IMR-90 (cell line): ENCODE results near the gene RUNX3. TPM values are rescaled to one million over a fixed set of nuclear protein-coding genes. Genes with fewer than 3 reads are reported as not detected.

Experiments
- ATAC-seq: fragments of 200-7000 bp; cut with Tn5 transposase; 2 replicates; pipeline ENCODE4 v1.9.1; 2020; ENCODE audit warnings: low read depth, mild to moderate bottlenecking, moderate library complexity
- BruUV-seq: library from RNA; stranded (reverse); fragments of 400-500 nt; replicated peaks from 2 replicates; lab custom pipeline; 2021; lab: Mats Ljungman, UMichigan
- CTCF ChIA-PET: fragments of 300-600 bp; formaldehyde crosslinking; extraction: SDS; loops from one replicate; lab custom pipeline; 2021; ENCODE audit warnings: antibody characterized with exemption; lab: Yijun Ruan, JAX
- POLR2A ChIA-PET: fragments of 300-600 bp; sonication (Branson Sonifier 250); formaldehyde crosslinking; loops from one replicate; lab custom pipeline; 2022; ENCODE audit warnings: antibody characterized with exemption; ENCODE audit not compliant: unreplicated experiment; lab: Charles Lee
- DNase-seq: peaks from one replicate; pipeline ENCODE4 v3.0.0; 2013
- H2AFZ ChIP-seq: replicated peaks from 2 replicates; pipeline ENCODE3; 2013; ENCODE audit warnings: low read length, mild to moderate bottlenecking; ENCODE audit not compliant: poor library complexity
- H2AK5ac ChIP-seq: 2 replicates; pipeline ENCODE4 v1.6.1; 2013; ENCODE audit warnings: low read depth, low read length, inconsistent platforms
- H2AK9ac ChIP-seq: replicated peaks from 2 replicates; pipeline ENCODE3; 2013; ENCODE audit warnings: mild to moderate bottlenecking, low read depth, low read length, moderate library complexity; ENCODE audit not compliant: poor library complexity
- H2BK120ac ChIP-seq: 2 replicates; pipeline ENCODE4 v1.6.1; 2013; ENCODE audit warnings: low read depth, low read length, inconsistent platforms
- H2BK15ac ChIP-seq: 3 replicates; pipeline ENCODE4 v1.6.1; 2013; ENCODE audit warnings: low read depth, low read length, inconsistent platforms
- H2BK20ac ChIP-seq: 2 replicates; pipeline ENCODE4 v1.6.1; 2013; ENCODE audit warnings: low read depth, mild to moderate bottlenecking, inconsistent platforms, low read length, moderate library complexity
- H2BK5ac ChIP-seq: 2 replicates; pipeline ENCODE4 v1.6.1; 2013; ENCODE audit warnings: mild to moderate bottlenecking, low read depth, low read length, inconsistent platforms; ENCODE audit not compliant: poor library complexity, severe bottlenecking
- H3K14ac ChIP-seq: replicated peaks from 2 replicates; pipeline ENCODE4 v1.6.1; 2013; ENCODE audit warnings: low read depth, low read length, inconsistent platforms
- H3K18ac ChIP-seq: 2 replicates; pipeline ENCODE4 v1.6.1; 2013; ENCODE audit warnings: low read depth, low read length, control low read depth
- H3K23ac ChIP-seq: 2 replicates; pipeline ENCODE4 v1.6.1; 2013; ENCODE audit warnings: low read depth, low read length, inconsistent platforms
- H3K27ac ChIP-seq: 2 replicates; pipeline ENCODE4 v1.5.1; 2013; ENCODE audit warnings: mild to moderate bottlenecking, control low read depth, low read length; ENCODE audit not compliant: insufficient read depth
- H3K27me3 ChIP-seq: 2 replicates; pipeline ENCODE4 v1.6.1; 2013; ENCODE audit warnings: low read length; ENCODE audit not compliant: control insufficient read depth, insufficient read depth
- H3K36me3 ChIP-seq: 2 replicates; pipeline ENCODE4 v1.6.1; 2013; ENCODE audit warnings: low read length, mixed read lengths; ENCODE audit not compliant: control insufficient read depth, insufficient read depth
- H3K4ac ChIP-seq: 2 replicates; pipeline ENCODE4 v1.6.1; 2013; ENCODE audit warnings: low read depth, low read length, inconsistent platforms
- H3K4me1 ChIP-seq: 2 replicates; pipeline ENCODE4 v1.6.1; 2013; ENCODE audit warnings: low read length, mixed read lengths; ENCODE audit not compliant: control insufficient read depth, insufficient read depth
- H3K4me2 ChIP-seq: 2 replicates; pipeline ENCODE4 v1.6.1; 2013; ENCODE audit warnings: low read depth, mild to moderate bottlenecking, control low read depth, low read length, moderate library complexity
- H3K4me3 ChIP-seq: 2 replicates; pipeline ENCODE4 v1.5.1; 2013; ENCODE audit warnings: low read depth, mild to moderate bottlenecking, control low read depth, low read length, moderate library complexity; ENCODE audit not compliant: insufficient read depth
- H3K56ac ChIP-seq: 2 replicates; pipeline ENCODE4 v1.6.1; 2013; ENCODE audit warnings: low read length, inconsistent platforms; ENCODE audit not compliant: insufficient read depth; ENCODE audit errors: extremely low read depth
- H3K79me1 ChIP-seq, 2 experiments: 2 replicates each; pipeline ENCODE4 v1.6.1; 2013; ENCODE audit warnings: low read length in 2 of 2, inconsistent platforms in 1 of 2, low read depth in 1 of 2
- H3K9ac ChIP-seq: 2 replicates; pipeline ENCODE4 v1.6.1; 2013; ENCODE audit warnings: low read depth, low read length, control low read depth
- H3K9me1 ChIP-seq: 2 replicates; pipeline ENCODE4 v1.6.1; 2013; ENCODE audit warnings: low read length, inconsistent platforms; ENCODE audit not compliant: insufficient read depth
- H3K9me3 ChIP-seq: 2 replicates; pipeline ENCODE4 v1.6.1; 2013; ENCODE audit warnings: low read length; ENCODE audit not compliant: control insufficient read depth, insufficient read depth
- H4K20me1 ChIP-seq: 2 replicates; pipeline ENCODE4 v1.6.1; 2013; ENCODE audit warnings: low read length, inconsistent platforms; ENCODE audit not compliant: insufficient read depth
- H4K5ac ChIP-seq: 2 replicates; pipeline ENCODE4 v1.6.1; 2013; ENCODE audit warnings: mild to moderate bottlenecking, low read depth, low read length, control low read depth
- H4K8ac ChIP-seq, 2 experiments: 2 replicates each; pipeline ENCODE4 v1.6.1; 2013; ENCODE audit warnings: low read depth in 2 of 2, low read length in 2 of 2, control low read depth in 1 of 2, inconsistent platforms in 1 of 2
- H4K91ac ChIP-seq: 2 replicates; pipeline ENCODE4 v1.6.1; 2013; ENCODE audit warnings: low read depth, low read length, inconsistent platforms; ENCODE audit not compliant: insufficient read depth
- BHLHE40 ChIP-seq: fragments of 150-350 bp; IDR thresholded peaks from 2 replicates; pipeline ENCODE4 v1.6.1; 2016; ENCODE audit warnings: mild to moderate bottlenecking, low read depth, low read length
- CEBPB ChIP-seq: IDR thresholded peaks from 2 replicates; pipeline ENCODE4 v1.6.1; 2012; ENCODE audit warnings: low read depth, low read length, improper control_type of control experiment
- CHD1 ChIP-seq: IDR thresholded peaks from 2 replicates; pipeline ENCODE4 v1.6.1; 2012; ENCODE audit warnings: low read depth, low read length, improper control_type of control experiment
- ELK1 ChIP-seq: fragments of 150-350 bp; IDR thresholded peaks from 2 replicates; pipeline ENCODE4 v1.6.1; 2016; ENCODE audit warnings: low read depth, mild to moderate bottlenecking, low read length, moderate library complexity, borderline replicate concordance
- FOS ChIP-seq: fragments of 150-350 bp; IDR thresholded peaks from 2 replicates; pipeline ENCODE4 v1.6.1; 2016; ENCODE audit warnings: low read depth, low read length
- MAFK ChIP-seq: IDR thresholded peaks from 2 replicates; pipeline ENCODE4 v1.6.1; 2012; ENCODE audit warnings: low read depth, low read length, improper control_type of control experiment
- MAZ ChIP-seq: IDR thresholded peaks from 2 replicates; pipeline ENCODE4 v1.6.1; 2012; ENCODE audit warnings: low read depth, mild to moderate bottlenecking, low read length, improper control_type of control experiment, moderate library complexity, borderline replicate concordance
- MXI1 ChIP-seq: IDR thresholded peaks from 2 replicates; pipeline ENCODE4 v1.6.1; 2012; ENCODE audit warnings: low read depth, mild to moderate bottlenecking, low read length, moderate library complexity, borderline replicate concordance
- NFE2L2 ChIP-seq: fragments of 150-350 bp; IDR thresholded peaks from 2 replicates; pipeline ENCODE4 v1.6.1; 2016; ENCODE audit warnings: low read depth, mild to moderate bottlenecking, low read length
- POLR2A ChIP-seq: IDR thresholded peaks from 2 replicates; pipeline ENCODE4 v1.6.1; 2012; ENCODE audit warnings: mild to moderate bottlenecking, low read depth, low read length
- RAD21 ChIP-seq: IDR thresholded peaks from 2 replicates; pipeline ENCODE4 v1.6.1; 2012; ENCODE audit warnings: low read length, improper control_type of control experiment
- RCOR1 ChIP-seq: IDR thresholded peaks from 2 replicates; pipeline ENCODE4 v1.6.1; 2012; ENCODE audit warnings: mild to moderate bottlenecking, low read length, improper control_type of control experiment; ENCODE audit not compliant: insufficient replicate concordance
- RFX5 ChIP-seq: IDR thresholded peaks from 2 replicates; pipeline ENCODE4 v1.8.0; 2012; ENCODE audit warnings: low read depth, mild to moderate bottlenecking, low read length, moderate library complexity
- SMC3 ChIP-seq: fragments of 150-350 bp; IDR thresholded peaks from 2 replicates; pipeline ENCODE4 v1.6.1; 2016; ENCODE audit warnings: low read depth, mild to moderate bottlenecking, antibody characterized with exemption, low read length, moderate library complexity
- USF2 ChIP-seq: fragments of 150-350 bp; IDR thresholded peaks from 2 replicates; pipeline ENCODE4 v1.6.1; 2017; ENCODE audit warnings: mild to moderate bottlenecking, antibody characterized with exemption, low read length, low read depth
- WGBS, 2 experiments: methylation state at CpG; one replicate each; pipeline versions ENCODE4 v1.1.5 to v1.1.7; 2013; ENCODE audit warnings: missing lambda C conversion rate in 2 of 2; ENCODE audit not compliant: insufficient read length in 1 of 2; ENCODE audit errors: extremely low coverage in 2 of 2; 5-methylcytosine and 5-hydroxymethylcytosine counted together
- dilution Hi-C: fragments of 300-500 bp; cut with HindIII; formaldehyde crosslinking; loops from one replicate; pipeline ENCODE4 v1.14.3; 2018; ENCODE audit warnings: low sequenced_read_pairs; ENCODE audit not compliant: unreplicated experiment
- in situ Hi-C: fragments of 300-500 bp; cut with MboI; formaldehyde crosslinking; loops from 3 replicates; pipeline ENCODE4 v1.14.3; 2019; ENCODE audit warnings: low sequenced_read_pairs, inconsistent platforms, mixed read lengths
- intact Hi-C: fragments of 100-400 bp; cut with micrococcal nuclease; formaldehyde crosslinking; loops from 2 replicates; pipeline ENCODE4 v1.10.0; 2022
- polyA plus RNA-seq, 3 experiments: library from polyadenylated mRNA; depleted of rRNA; stranded (reverse); fragments of >200 nt; gene quantifications; 2 replicates each; pipeline ENCODE4 v1.2.3, GENCODE V29; 2012; ENCODE audit warnings: low replicate concordance in 1 of 3
- total RNA-seq: library from RNA; depleted of rRNA; stranded (reverse); fragments of >200 nt; gene quantifications from 2 replicates; pipeline ENCODE4 v1.2.3, GENCODE V29; 2012

RUNX3 gene
- total and polyA plus RNA-seq, 2 of the 4 experiments (the other 2 are of a cell fraction) = 0.07 TPM; not detected in 1

DNA sequence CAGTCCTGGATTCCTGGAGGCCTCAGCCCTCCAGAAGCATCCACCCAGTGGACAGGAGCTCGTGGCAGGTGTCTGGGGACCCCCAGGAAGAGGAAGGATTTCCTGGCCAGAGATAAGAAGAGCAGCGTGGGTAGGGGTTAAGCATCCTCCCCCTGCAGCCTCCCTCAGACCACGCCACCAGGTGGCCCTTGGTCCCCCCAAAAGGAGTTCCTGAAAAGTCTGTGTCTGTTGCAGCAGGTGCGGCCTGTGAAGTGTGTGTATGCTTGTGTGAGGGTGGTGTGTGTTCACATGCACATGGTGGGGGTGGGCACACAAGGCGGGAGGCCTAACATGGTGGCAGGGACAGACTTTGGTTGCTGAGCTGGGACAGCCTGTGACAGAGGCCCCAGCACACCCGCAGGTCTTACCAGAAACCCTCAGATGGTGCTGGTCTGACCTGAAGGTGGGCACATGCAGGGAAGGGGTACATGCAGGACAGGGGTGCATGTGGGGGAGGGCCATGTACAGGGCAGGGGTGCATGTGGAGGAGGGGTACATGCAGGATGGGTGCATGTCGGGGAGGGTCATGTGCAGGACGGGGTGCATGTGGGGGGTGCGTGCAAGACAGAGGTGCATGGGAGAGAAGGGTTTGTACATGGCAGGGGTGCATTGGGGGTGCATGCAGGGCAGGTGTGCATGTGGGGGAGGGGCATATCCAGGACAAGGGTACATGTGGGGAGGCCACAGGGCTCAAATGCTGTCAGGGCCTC lies 18.2 kb upstream of the RUNX3 start:
- Histone ChIP-seq H3K79me1 (no peaks in the 10 kb centered on the region), H3K9me3 (no peaks in the 10 kb centered on the region), H3K14ac (0 out of 2 replicates have a peak overlapping the region, but pooled peaks have one; percentile 26), H2AK5ac (peak overlapping the region; percentile 73), H2AK9ac (no peak overlapping the region), H3K36me3 (no peaks in the 10 kb centered on the region), H3K9me1 (peaks cover 22% of the 10 kb centered on the region), H3K4ac (peak overlapping the region; percentile 78), H3K56ac (no peak overlapping the region), H3K4me2 (no peak overlapping the region), H3K18ac (no peak overlapping the region), H2BK5ac (peak overlapping the region; percentile 16), H4K20me1 (no peaks in the 10 kb centered on the region), H3K9ac (no peak overlapping the region), H4K8ac (peak overlapping the region; percentile 62 to 69; a peak in 3 of 4 replicates), H3K23ac (no peak overlapping the region), H3K27me3 (peaks cover 4% of the 10 kb centered on the region; the same call in 1 of the 2 replicates), H3K4me3 (no peak overlapping the region), H2AFZ (peak overlapping the region; percentile 8), H2BK20ac (peak overlapping the region; percentile 92), H2BK120ac (peak overlapping the region; percentile 93), H3K4me1 (peaks cover 35% of the 10 kb centered on the region), H2BK15ac (peak overlapping the region; percentile 72; the same call in 2 of the 3 replicates), H3K27ac (no peak overlapping the region), H4K91ac (peak overlapping the region; percentile 83), H4K5ac (no peak overlapping the region; the same call in 1 of the 2 replicates)
- in situ Hi-C loops = no loop called here
- no TSS peak for BruUV-seq
- intact Hi-C loops = no loop called here
- no peak for TF ChIP-seq MAFK
- TF ChIP-seq SMC3 = no peak
- no peak for TF ChIP-seq CHD1
- TF ChIP-seq MAZ = no peak
- no peak for TF ChIP-seq RFX5
- no peak for TF ChIP-seq POLR2A
- no peak for TF ChIP-seq ELK1
- no peak for TF ChIP-seq NFE2L2
- no peak for TF ChIP-seq USF2
- no peak for TF ChIP-seq RAD21
- TF ChIP-seq RCOR1 = no peak
- TF ChIP-seq BHLHE40 = no peak
- no peak for TF ChIP-seq CEBPB
- TF ChIP-seq MXI1 = no peak
- no peak for TF ChIP-seq FOS
- dilution Hi-C loops = no loop called here
- WGBS, 2 experiments = 87% methylated on average over 4 of the region's 9 CpGs; no CpG with 5 or more reads in 1 of the 2 experiments
- ChIA-PET CTCF (interaction anchor here (1.6 kb wide), 1 partner anchor 16 kb away, joined by 7 read pairs; no protein-coding TSS in a partner anchor), POLR2A (no interaction called here)
- no peak for ATAC-seq
- DNase-seq = no peak
